Astrocyte of the spinal cord (primary cell): ENCODE data around the gene ABLIM2.

Experiments
- DNase-seq: peaks from one replicate; pipeline ENCODE4 v3.0.0; 2011; ENCODE audit warnings: low read depth, low spot score
- H3K4me3 ChIP-seq: 2 replicates; pipeline ENCODE4 v1.5.1; 2011; ENCODE audit warnings: low read depth, mild to moderate bottlenecking, low read length, moderate library complexity
- in situ Hi-C: cut with HindIII; loops from 2 replicates; pipeline ENCODE4 v1.10.0; 2017; ENCODE audit warnings: low sequenced_read_pairs
- TF ChIP-seq, protein P1 (sequence below): IDR thresholded peaks from 2 replicates; pipeline ENCODE4 v1.5.1; 2012; ENCODE audit warnings: low read depth, mild to moderate bottlenecking, low read length, inconsistent platforms

Gene ABLIM2

GRCh38 chr4:8165374-8165896, 6.8 kb upstream of the ABLIM2 start:
- TF ChIP-seq, protein P1, sequence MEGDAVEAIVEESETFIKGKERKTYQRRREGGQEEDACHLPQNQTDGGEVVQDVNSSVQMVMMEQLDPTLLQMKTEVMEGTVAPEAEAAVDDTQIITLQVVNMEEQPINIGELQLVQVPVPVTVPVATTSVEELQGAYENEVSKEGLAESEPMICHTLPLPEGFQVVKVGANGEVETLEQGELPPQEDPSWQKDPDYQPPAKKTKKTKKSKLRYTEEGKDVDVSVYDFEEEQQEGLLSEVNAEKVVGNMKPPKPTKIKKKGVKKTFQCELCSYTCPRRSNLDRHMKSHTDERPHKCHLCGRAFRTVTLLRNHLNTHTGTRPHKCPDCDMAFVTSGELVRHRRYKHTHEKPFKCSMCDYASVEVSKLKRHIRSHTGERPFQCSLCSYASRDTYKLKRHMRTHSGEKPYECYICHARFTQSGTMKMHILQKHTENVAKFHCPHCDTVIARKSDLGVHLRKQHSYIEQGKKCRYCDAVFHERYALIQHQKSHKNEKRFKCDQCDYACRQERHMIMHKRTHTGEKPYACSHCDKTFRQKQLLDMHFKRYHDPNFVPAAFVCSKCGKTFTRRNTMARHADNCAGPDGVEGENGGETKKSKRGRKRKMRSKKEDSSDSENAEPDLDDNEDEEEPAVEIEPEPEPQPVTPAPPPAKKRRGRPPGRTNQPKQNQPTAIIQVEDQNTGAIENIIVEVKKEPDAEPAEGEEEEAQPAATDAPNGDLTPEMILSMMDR = no peak
- in situ Hi-C loops = no loop called here
- H3K4me3 ChIP-seq = no peak overlapping the region
- DNase-seq = no peak

GRCh38 chr4:8164687-8165086, 6.1 kb upstream of the ABLIM2 start:
- H3K4me3 ChIP-seq = no peak overlapping the region
- no peak for DNase-seq
- TF ChIP-seq, protein P1 = no peak
- in situ Hi-C loops = no loop called here

- no peak for DNase-seq
- TF ChIP-seq, protein P1 = no peak
- in situ Hi-C loops = no loop called here
- no peak overlapping the region for H3K4me3 ChIP-seq
Measured at GRCh38 chr4:8164194-8164565, 5.6 kb upstream of the ABLIM2 start.

GRCh38 chr4:8163436-8164193, 5.0 kb upstream of the ABLIM2 start:
- H3K4me3 ChIP-seq = no peak overlapping the region

GRCh38 chr4:8163026-8163425, 4.4 kb upstream of the ABLIM2 start:
- in situ Hi-C loops = no loop called here
- TF ChIP-seq, protein P1 = no peak

More at GRCh38 chr4:8163436-8164193, 5.0 kb upstream of the ABLIM2 start:
- no peak for DNase-seq
- TF ChIP-seq, protein P1 = no peak
- in situ Hi-C loops = no loop called here

DNA sequence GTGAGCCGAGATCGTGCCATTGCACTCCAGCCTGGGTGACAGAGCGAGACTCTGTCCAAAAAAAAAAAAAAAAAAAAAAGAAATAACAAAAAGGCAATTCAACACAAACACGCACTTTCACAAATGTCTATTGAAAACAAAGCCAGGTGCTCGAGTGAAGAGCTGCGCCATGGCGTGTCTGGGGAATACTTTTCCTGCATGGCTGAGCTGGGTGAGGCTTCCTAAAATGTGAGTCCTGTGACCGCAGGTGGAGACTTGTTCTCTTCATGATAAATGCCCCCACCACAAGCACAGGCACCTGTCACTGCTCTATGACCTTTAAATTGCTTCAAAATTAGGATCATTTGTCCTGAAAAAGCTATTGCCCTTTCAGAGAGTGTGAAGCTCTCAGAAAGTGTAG, 4.0 kb upstream of the ABLIM2 start:
- TF ChIP-seq, protein P1 = no peak
- in situ Hi-C loops = no loop called here
- no peak overlapping the region for H3K4me3 ChIP-seq
- no peak for DNase-seq

More at GRCh38 chr4:8163026-8163425, 4.4 kb upstream of the ABLIM2 start:
- no peak for DNase-seq
- H3K4me3 ChIP-seq = no peak overlapping the region
